Muscle of leg (tissue), 11 donors: Measurements from ENCODE around the gene MYO1D. TPM values are rescaled to one million over a fixed set of nuclear protein-coding genes. Genes with fewer than 3 reads are reported as not detected.
A peak's percentile ranks its signal among the peaks of the same experiment; 100 is the strongest.

Experiments used
- DNase-seq: peaks from one replicate; pipeline ENCODE4 v3.0.0; 2013
- H3K27ac ChIP-seq: one replicate; pipeline ENCODE4 v1.5.1; 2013; ENCODE audit warnings: mild to moderate bottlenecking, low read length, control low read depth
- H3K27me3 ChIP-seq: one replicate; pipeline ENCODE4 v1.6.1; 2013; ENCODE audit warnings: low read length; ENCODE audit not compliant: control insufficient read depth, insufficient read depth
- H3K36me3 ChIP-seq: one replicate; pipeline ENCODE4 v1.6.1; 2013; ENCODE audit warnings: low read length; ENCODE audit not compliant: control insufficient read depth, insufficient read depth
- H3K4me1 ChIP-seq: one replicate; pipeline ENCODE4 v1.6.1; 2013; ENCODE audit warnings: low read length; ENCODE audit not compliant: control insufficient read depth, insufficient read depth
- H3K4me3 ChIP-seq: one replicate; pipeline ENCODE4 v1.5.1; 2013; ENCODE audit warnings: low read length, control low read depth
- H3K9me3 ChIP-seq: replicated peaks from 2 replicates; pipeline ENCODE4 v1.6.1; 2013; ENCODE audit warnings: low read depth, low read length; ENCODE audit not compliant: control insufficient read depth
- WGBS: methylation state at CpG from one replicate; pipeline ENCODE4 v1.1.5; 2013; ENCODE audit warnings: missing lambda C conversion rate; ENCODE audit not compliant: insufficient coverage; 5-methylcytosine and 5-hydroxymethylcytosine counted together
- polyA plus RNA-seq, 8 donors: library from polyadenylated mRNA; unstranded; fragments of 120-200 nt; gene quantifications; one replicate each; pipeline versions ENCODE4 v1.2.1 to v1.2.3, GENCODE V29; 2013; ENCODE audit warnings: inconsistent platforms in 1 of 8, low replicate concordance in 1 of 8; ENCODE audit not compliant: insufficient read length in 8 of 8, insufficient read depth in 1 of 8
- total RNA-seq: library from RNA; stranded (reverse); fragments of 120-200 nt; gene quantifications from one replicate; pipeline ENCODE4 v1.2.4, GENCODE V29; 2013

MYO1D gene
- total and polyA plus RNA-seq, 9 donors, result 4.2 to 10.2 (median 5.4) TPM

DNA sequence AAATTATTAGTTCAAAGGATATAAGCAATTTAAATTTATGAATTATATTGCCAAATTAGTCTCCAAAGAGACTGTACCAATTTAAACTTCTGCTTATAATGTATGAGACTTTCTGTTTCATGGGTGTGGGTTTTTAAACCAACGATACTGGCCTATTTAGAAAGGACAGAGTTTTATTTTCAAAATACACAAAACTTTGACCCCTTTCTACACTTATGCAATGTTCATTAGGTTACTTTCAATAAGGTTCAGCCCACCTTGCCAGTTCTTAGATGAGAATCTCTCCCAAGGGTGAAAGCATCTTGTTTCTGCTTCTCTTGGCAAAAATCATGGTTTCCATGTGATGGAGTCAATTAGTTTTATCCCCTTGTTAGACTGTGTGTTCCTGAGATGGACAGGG lies 84.7 kb downstream of the MYO1D start:
- Histone ChIP-seq H3K27ac (no peak overlapping the region), H3K4me1 (no peaks in the 10 kb centered on the region), H3K9me3 (no peaks in the 10 kb centered on the region), H3K4me3 (no peak overlapping the region), H3K27me3 (peaks cover 2% of the 10 kb centered on the region), H3K36me3 (no peaks in the 10 kb centered on the region)
- WGBS, result no CpG with 5 or more reads among the region's 1 CpG
- DNase-seq, result no peak

DNA sequence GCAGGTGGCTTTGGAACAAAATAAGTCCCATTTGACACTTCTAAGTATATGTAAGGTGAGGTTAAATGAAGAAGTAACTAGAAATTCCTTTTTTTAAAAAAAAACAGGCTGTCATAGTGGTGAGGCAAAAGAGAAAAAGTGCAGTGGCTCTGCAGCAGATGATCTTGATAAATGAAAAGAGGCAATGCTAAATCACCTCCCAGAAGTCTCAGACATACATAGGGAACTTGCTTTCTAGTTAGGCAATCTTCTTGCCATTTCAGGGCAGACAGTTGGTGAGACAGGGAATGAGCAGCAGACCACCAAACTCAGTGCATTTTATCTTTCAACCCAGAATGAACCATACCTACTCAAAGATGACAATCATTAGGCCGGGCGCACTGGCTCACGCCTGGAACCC lies 90.8 kb downstream of the MYO1D start:
- Histone ChIP-seq H3K27me3 (no peaks in the 10 kb centered on the region), H3K36me3 (no peaks in the 10 kb centered on the region), H3K4me3 (no peak overlapping the region), H3K27ac (no peak overlapping the region), H3K9me3 (no peaks in the 10 kb centered on the region), H3K4me1 (no peaks in the 10 kb centered on the region)
- no peak for DNase-seq
- no CpG with 5 or more reads among the region's 3 CpGs for WGBS

DNA sequence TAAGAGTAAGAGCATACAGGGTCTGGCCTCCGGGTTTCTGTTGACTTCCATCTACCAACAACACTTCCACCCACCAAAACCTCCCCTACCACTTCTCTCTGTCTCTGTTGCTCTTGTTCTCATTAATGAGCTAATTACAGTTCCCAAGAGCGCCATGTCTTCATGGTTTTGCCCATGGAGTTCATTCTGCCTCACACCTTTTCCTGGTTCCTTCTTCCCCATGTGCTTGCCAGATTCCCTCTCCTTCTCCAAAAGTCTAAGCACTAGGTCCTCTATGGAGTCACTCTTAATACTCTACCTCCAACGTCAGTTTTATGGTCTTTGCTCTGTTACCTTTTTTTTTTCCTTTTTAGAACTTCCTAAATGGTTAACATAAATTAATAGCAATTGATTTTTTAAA lies 92.8 kb downstream of the MYO1D start:
- H3K27me3 ChIP-seq, result no peaks in the 10 kb centered on the region
- H3K4me1 ChIP-seq, result no peaks in the 10 kb centered on the region
- WGBS, result 87% methylated on average over 2 of the region's 3 CpGs
- no peak for DNase-seq
- H3K9me3 ChIP-seq, result no peaks in the 10 kb centered on the region
- H3K4me3 ChIP-seq, result no peak overlapping the region
- no peaks in the 10 kb centered on the region for H3K36me3 ChIP-seq
- no peak overlapping the region for H3K27ac ChIP-seq

DNA sequence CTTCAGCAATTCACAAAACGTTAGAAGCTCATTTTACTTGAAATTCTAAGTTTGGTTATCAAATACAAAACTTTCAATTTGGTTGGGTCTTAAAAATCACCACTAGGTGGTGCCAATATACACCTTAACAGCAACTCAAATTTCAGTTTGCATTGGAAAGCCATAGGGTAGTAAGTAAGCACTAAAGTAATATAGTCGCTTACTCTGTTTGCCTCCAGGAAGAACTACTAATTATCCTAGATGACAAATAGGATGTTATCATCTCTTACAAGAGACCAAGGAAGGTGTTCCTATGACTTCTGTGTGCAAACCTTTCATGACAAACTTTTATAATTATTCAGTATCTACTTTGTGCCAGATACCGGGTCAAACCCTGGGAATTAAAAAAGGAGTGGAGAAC lies 93.3 kb downstream of the MYO1D start:
- no peaks in the 10 kb centered on the region for H3K4me1 ChIP-seq

DNA sequence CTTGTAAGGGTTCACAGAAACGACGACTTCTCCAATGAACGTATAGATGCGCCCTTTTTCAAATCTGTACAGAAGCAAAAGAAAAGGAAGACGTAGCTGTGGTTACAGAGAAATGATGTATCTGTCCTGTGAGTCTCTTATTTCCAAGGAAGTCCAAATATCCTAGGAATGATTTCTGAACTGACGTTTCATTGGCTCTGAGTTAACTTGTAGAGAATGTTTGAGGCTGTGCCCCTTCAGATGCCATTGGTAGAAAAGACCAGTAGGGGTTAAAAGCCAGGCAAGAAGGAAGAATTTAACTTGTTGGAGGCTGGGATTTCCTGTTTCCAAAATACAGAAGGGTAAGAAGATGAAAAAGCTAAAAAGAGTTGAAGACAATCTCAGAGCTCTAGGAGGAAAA lies 96.2 kb downstream of the MYO1D start:
- no peak overlapping the region for H3K4me3 ChIP-seq
- DNase-seq, result no peak
- no peaks in the 10 kb centered on the region for H3K27me3 ChIP-seq
- no peaks in the 10 kb centered on the region for H3K9me3 ChIP-seq
- H3K4me1 ChIP-seq, result no peaks in the 10 kb centered on the region
- H3K36me3 ChIP-seq, result no peaks in the 10 kb centered on the region
- WGBS, result 82% methylated on average over 6 of the region's 6 CpGs
- no peak overlapping the region for H3K27ac ChIP-seq

More for the DNA sequence above, 93.3 kb downstream of the MYO1D start:
- no CpG with 5 or more reads among the region's 3 CpGs for WGBS
- H3K27ac ChIP-seq, result no peak overlapping the region
- H3K4me3 ChIP-seq, result no peak overlapping the region
- no peaks in the 10 kb centered on the region for H3K27me3 ChIP-seq
- no peaks in the 10 kb centered on the region for H3K36me3 ChIP-seq
- DNase-seq, result peak; percentile 59
- no peaks in the 10 kb centered on the region for H3K9me3 ChIP-seq

DNA sequence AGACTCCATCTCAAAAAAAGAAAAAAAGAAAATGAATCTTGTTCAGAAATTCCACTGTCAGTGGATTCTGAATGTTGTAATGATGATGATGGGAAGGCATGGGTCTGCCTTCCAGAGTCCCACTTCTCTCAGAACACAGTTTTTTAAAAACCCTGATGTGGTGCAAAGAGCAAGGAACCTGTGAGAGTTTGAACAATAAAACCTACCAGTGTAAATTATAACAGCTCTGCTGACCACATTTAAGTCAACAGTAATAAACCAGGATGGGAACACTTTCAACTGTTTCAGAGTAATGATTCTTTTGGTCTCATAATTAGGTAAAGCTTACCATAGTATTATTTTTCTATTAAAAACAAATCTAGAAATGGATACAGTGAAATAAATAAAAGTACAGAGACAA lies 99.0 kb downstream of the MYO1D start:
- Histone ChIP-seq H3K9me3 (no peaks in the 10 kb centered on the region), H3K27me3 (no peaks in the 10 kb centered on the region), H3K27ac (no peak overlapping the region), H3K36me3 (no peaks in the 10 kb centered on the region), H3K4me1 (no peaks in the 10 kb centered on the region), H3K4me3 (no peak overlapping the region)
- no peak for DNase-seq

DNA sequence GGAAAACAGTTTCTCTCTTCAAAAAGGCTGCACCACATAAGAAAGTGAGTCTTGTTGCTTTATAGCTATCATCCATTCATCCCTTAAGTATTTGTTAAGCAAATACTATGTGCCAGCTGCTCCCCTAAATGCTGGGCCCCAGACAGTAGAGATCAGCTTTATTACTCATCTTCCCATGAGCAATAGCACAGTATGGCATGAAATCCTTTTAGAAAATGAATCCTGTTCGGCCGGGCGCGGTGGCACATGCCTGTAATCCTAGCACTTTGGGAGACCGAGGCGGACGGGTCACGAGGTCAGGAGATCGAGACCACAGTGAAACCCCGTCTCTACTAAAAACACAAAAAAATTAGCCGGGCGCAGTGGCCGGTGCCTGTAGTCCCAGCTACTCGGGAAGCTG lies 99.5 kb downstream of the MYO1D start:
- H3K27me3 ChIP-seq, result no peaks in the 10 kb centered on the region
- no peaks in the 10 kb centered on the region for H3K36me3 ChIP-seq
- no peaks in the 10 kb centered on the region for H3K4me1 ChIP-seq
- H3K27ac ChIP-seq, result no peak overlapping the region
- 91% methylated on average over 13 of the region's 14 CpGs for WGBS
- H3K4me3 ChIP-seq, result no peak overlapping the region
- no peaks in the 10 kb centered on the region for H3K9me3 ChIP-seq
- DNase-seq, result no peak

DNA sequence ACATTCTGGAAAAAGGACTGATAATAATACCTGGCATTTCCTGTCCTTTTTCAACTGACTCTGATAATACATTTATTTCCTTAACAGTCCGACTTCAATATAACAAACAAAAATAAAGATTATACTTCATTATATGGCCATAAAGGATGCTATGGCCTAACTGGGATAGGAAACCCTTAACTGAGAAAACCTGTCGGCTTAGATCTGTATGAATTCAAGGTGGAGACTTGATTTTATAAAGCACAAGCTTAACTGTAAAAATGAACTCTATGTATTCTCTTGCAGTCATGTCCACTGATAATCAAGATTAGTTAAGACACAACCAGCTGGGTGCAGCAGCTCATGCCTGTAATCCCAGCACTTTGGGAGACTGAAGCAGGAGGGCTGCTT lies 102.2 kb downstream of the MYO1D start:
- Histone ChIP-seq H3K4me1 (no peaks in the 10 kb centered on the region), H3K4me3 (no peak overlapping the region), H3K27me3 (no peaks in the 10 kb centered on the region), H3K27ac (no peak overlapping the region), H3K9me3 (no peaks in the 10 kb centered on the region), H3K36me3 (no peaks in the 10 kb centered on the region)
- no CpG with 5 or more reads among the region's 2 CpGs for WGBS
- DNase-seq, result no peak

DNA sequence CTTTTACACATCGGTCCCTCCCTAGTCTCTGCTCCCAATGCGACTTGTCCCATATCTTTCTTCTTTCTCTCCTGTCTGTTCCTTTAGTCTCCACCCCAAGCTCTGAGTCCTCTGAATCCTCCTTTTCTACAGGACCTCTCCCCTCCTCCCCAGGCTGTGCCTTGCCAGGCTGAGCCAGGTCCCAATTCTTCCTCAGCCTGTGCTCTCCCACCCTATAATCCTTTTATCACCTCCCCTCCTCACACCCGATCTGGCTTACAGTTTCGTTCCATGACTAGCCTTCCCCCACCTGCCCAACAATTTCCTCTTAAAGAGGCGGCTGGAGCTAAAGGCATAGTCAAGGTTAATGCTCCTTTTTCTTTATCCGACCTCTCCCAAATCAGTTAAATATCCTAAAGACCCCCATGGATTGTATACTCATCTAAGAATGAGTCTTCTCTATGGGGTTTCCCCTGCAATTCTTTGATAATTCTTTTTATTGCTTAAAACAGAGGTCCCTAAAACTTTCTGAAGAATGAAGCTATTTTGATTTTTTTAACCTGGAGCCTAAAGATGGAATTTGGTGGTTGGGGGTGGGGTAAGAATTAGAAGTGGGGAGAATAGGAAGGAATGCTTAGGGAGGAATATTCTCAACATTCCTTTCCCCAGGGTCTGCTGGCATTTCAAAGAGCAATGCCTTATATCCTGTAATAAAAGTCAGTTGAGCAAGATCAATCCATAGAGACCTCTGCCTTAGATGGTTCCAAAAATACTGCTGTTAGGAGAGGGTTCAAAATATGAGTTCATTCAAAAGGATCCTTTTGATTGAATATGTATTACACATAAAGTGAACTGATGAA lies 102.8 kb downstream of the MYO1D start:
- H3K9me3 ChIP-seq, result no peaks in the 10 kb centered on the region
- H3K4me3 ChIP-seq, result no peak overlapping the region
- no peaks in the 10 kb centered on the region for H3K36me3 ChIP-seq
- H3K27ac ChIP-seq, result no peak overlapping the region
- H3K27me3 ChIP-seq, result no peaks in the 10 kb centered on the region
- no peak for DNase-seq
- 57% methylated on average over 5 of the region's 6 CpGs for WGBS
- no peaks in the 10 kb centered on the region for H3K4me1 ChIP-seq

DNA sequence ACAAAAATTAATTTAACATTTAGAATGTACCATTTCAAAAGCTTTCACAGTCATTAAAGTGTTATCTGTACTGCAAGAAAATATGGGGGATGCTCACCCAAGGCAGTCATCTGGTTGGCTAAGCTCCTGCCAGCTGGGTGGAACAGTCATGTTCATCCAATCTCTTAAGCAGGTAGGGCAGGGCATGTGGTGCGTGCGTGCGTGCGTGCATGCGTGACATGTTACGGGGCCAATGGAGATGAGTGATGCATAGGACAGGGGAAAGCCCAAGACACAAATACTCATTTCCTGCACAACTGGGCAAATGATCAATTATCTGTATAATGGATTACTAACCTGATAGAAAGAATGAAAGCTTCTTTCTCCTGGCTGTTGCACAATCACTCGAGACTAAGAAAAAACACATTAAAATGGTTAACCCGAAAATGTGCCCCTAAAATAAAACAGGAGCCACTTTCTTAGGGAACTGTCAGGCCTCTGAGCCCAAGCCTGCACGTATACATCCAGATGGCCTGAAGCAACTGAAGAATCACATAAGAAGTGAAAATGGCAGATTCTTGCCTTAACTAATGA lies 104.4 kb downstream of the MYO1D start:
- no peak overlapping the region for H3K27ac ChIP-seq
- no peak for DNase-seq
- H3K4me3 ChIP-seq, result no peak overlapping the region
- 61% methylated on average over 3 of the region's 9 CpGs for whole genome bisulfite sequencing
- no peaks in the 10 kb centered on the region for H3K27me3 ChIP-seq
- H3K9me3 ChIP-seq, result no peaks in the 10 kb centered on the region
- no peaks in the 10 kb centered on the region for H3K4me1 ChIP-seq
- no peaks in the 10 kb centered on the region for H3K36me3 ChIP-seq
